ENCODE results near the gene CYP4F8.
"Not testable (repeated sequence)": the region's sequence is repeated elsewhere in the genome, so short reads cannot be mapped to it uniquely, and the experiment has no call there.

Gene CYP4F8

GRCh38 chr19:15643387-15643786 lies 28.4 kb downstream of the CYP4F8 start:
- DNase-seq (ENCODE audit: low read depth in 1 of 2, low spot score in 1 of 2): no peak

GRCh38 chr19:15644066-15644741 lies 29.2 kb downstream of the CYP4F8 start:
- no peak for DNase-seq (ENCODE audit: low read depth in 1 of 2, low spot score in 1 of 2)

- DNase-seq (ENCODE audit: low read depth in 1 of 2, low spot score in 1 of 2): no peak
These were observed 29.8 kb downstream of the CYP4F8 start for GRCh38 chr19:15644816-15645215.

DNA sequence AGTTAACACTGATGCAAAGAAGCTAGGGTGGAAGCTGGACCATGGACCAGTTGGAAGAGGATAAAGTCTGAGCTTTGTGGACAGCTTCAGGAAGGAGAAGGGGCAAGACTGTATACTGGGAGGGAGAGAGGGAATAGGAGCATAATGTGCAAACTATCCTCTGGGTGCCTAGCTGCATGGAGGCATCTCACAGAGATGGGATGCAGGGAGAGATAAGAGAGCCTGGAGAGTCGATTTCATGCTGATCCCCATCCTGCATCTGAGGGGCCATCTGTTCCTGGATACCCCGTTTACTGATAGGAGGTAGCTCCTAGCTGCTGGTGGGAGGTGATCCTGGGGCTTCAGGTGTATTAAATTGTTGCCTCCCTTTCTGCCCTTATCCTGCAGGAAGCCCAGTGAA lies 34.5 kb downstream of the CYP4F8 start:
- no peak for DNase-seq (ENCODE audit: low read depth in 1 of 2, low spot score in 1 of 2)

DNA sequence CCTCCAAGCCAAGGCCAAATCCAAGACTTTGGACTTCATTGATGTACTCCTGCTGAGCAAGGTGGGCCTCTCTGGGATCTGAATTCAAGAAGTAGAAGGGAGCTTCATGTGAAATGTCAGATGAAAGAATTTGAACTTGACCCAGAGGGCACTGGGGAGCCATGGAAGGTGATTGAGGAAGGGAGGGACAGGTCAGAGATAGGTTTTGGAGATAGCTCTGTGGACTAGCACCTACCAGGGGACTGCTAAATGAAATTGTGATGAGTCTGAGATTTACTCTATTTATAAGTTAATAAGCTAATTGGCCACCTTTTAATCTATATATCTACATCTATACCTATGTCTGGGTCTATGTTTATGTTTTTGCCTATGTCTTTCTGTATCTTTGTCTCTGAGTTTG lies 35.1 kb downstream of the CYP4F8 start:
- not testable (repeated sequence) for DNase-seq (ENCODE audit: low read depth in 1 of 2, low spot score in 1 of 2)

GRCh38 chr19:15651791-15652190 lies 36.8 kb downstream of the CYP4F8 start:
- no peak for DNase-seq (ENCODE audit: low read depth in 1 of 2, low spot score in 1 of 2)

- no peak for DNase-seq (ENCODE audit: low read depth in 1 of 2, low spot score in 1 of 2)
These were observed 37.7 kb downstream of the CYP4F8 start for GRCh38 chr19:15652559-15653278.

GRCh38 chr19:15656467-15656866 lies 41.4 kb downstream of the CYP4F8 start:
- DNase-seq (ENCODE audit: low read depth in 1 of 2, low spot score in 1 of 2): no peak

GRCh38 chr19:15663247-15663646 lies 48.2 kb downstream of the CYP4F8 start:
- no peak for DNase-seq (ENCODE audit: low read depth in 1 of 2, low spot score in 1 of 2)

DNA sequence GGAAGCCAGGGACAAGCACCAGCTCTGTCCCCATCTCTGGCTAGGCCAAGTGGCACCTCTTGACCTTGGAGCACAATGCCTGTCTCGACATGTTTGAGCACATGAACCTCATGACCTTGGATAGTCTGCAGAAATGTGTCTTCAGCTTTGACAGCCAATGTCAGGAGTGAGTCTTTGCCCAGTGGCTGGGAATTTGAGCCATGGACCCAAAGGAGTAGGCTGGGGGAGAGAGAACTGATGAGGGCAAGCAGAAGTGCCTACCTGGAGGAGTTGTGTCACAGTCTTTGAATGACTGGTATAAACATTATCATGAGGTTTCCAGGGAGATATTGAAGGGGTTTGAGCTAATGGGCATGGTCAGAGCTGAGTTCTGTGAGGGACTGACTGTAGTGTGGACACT lies 51.2 kb downstream of the CYP4F8 start:
- DNase-seq (ENCODE audit: low read depth in 1 of 2, low spot score in 1 of 2): no peak

- no peak for DNase-seq (ENCODE audit: low read depth in 1 of 2, low spot score in 1 of 2)
These were observed 51.9 kb downstream of the CYP4F8 start for GRCh38 chr19:15666883-15667282.

DNA sequence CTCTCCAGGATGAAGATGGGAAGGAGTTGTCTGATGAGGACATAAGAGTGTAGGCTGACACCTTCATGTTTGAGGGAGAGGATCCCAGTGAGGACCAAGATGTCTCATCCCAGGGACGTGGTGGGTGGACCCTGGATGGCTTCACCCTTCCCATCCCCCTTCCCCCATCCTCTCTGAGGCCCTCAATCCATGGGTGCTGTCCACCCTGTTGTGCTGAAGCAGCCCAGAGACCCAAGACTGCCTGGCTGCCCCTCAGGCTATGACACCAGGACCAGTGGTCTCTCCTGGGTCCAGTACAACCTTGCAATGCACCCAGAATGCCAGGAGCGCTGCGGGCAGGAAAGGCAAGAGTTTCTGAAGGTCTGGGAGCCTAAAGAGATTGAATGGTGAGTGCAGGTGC lies 54.4 kb downstream of the CYP4F8 start:
- no peak for DNase-seq (ENCODE audit: low read depth in 1 of 2, low spot score in 1 of 2)

DNA sequence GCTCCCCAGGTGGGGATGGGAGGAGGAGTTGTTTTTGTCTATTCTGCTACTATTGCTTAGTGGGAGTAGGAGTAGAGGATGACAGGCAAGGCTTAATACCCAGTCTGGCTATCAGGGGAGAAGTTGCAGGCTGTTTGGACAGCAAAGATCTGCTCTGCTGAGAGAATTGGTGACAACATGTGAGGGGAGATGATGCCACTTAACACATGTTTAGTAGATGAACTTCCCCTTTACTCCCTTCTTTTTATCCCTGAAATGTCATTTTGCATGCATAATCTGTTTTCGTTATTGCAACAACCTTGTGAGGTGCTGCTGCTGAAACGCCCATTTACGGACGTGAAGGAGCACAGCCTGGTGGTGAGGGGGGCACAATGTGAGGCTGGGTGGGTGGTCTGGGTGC lies 54.9 kb downstream of the CYP4F8 start:
- no peak for DNase-seq (ENCODE audit: low read depth in 1 of 2, low spot score in 1 of 2)

GRCh38 chr19:15671237-15671821 lies 56.3 kb downstream of the CYP4F8 start:
- DNase-seq (ENCODE audit: low read depth in 1 of 2, low spot score in 1 of 2): no peak

DNA sequence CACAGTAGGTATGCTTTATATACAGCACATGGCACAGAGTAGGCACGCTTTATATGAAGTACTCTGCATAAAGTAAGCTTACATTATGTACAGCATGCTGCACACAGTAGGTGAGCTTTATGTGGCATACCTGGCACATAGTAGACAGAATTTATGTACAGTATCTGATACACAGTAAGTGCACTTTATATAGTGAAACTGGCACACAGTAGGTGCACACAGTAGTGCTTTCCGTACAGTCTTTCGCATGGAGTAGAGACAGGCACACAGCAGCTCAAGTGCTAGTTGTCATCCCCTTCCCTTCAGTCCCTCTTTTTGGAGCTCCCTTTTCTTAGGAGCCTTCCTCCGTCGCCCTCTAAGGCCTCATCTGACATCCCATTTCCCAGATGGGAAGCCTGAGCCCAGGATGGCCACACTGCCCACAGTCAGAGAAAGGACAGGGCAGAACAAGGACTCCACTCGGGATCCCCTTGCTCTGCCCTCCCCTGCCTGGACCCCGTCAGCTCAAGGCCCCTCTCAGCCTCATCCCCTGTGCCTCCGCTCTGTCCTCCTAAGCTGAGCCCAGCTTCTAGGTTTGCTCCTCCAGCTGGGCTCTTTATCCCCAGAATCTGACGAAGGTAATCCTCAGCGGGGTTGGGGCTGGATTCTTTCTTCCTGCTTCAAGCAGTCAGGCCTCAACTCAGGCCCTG lies 57.0 kb downstream of the CYP4F8 start:
- no peak for DNase-seq (ENCODE audit: low read depth in 1 of 2, low spot score in 1 of 2)

DNA sequence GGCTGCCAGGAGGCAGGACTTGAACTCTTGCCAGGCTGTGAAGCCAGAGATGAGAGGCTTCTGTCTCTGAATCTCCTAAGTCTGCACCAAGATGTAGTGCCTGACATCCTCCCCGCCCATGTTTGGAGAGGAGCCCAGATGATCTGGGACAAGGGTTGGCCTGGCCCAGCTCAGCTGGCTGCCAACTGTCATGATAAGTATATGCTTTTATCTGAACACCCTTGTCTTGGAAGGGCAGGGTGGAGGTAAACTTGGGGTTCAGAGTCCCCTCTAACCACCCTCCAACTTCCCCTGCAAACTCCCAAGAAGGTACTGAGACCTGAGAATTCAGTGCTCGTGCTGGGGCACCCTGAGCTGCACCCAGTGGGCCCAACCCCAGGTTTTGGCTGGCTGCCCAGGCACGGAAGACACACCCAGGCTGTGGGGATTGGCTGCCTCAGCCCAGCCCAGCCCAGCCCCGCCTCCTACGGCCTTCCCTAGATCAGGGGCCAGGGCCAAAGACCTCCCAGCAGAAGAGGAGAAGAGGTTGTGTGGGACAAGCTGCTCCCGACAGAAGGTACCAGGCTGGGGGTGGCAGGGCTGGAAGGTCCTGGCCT lies 57.7 kb downstream of the CYP4F8 start, which contains the start of gene CYP4F12:
Gene CYP4F12 (plus strand): TSS at position 508 of the 596 bp plus-strand sequence. CDS start 443 bp downstream, outside the sequence.
- DNase-seq (ENCODE audit: low read depth in 1 of 2, low spot score in 1 of 2): no peak

- DNase-seq (ENCODE audit: low read depth in 1 of 2, low spot score in 1 of 2): no peak
These were observed 58.2 kb downstream of the CYP4F8 start for GRCh38 chr19:15673176-15673654.

GRCh38 chr19:15675560-15675959 lies 60.5 kb downstream of the CYP4F8 start:
- no peak for DNase-seq (ENCODE audit: low read depth in 1 of 2, low spot score in 1 of 2)

- no peak for DNase-seq (ENCODE audit: low read depth in 1 of 2, low spot score in 1 of 2)
These were observed 64.1 kb downstream of the CYP4F8 start for GRCh38 chr19:15679089-15679488.

DNA sequence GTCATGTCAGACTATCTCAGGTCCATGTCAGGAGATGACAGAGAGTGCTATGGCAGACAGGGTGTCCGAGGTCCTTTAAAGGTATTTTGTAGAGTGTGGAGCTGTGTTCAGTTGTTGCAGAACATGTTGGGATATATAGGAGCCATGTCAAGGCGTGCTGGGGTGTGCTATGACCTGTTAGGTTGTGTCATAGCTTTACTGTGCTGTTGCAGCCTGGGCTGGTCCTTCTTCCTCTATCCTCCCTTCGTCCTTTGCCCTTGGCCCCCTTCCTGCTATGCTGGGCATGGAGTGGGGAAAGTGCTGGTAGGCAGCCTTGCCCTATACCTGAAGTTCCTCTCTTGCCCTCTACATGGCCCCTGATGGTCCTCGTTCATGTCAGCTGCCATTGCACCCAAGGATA lies 64.8 kb downstream of the CYP4F8 start:
- not testable (repeated sequence) for DNase-seq (ENCODE audit: low read depth in 1 of 2, low spot score in 1 of 2)

Measured in activated CD4-positive, alpha-beta T cell treated with anti-CD3 and anti-CD28 coated beads, Interleukin-2, amount 50 U/mL, for 24 hours (primary cell).